CD8-positive, alpha-beta memory T cell (primary cell): ENCODE data around the gene IWS1. TPM values are rescaled to one million over a fixed set of nuclear protein-coding genes. Genes with fewer than 3 reads are reported as not detected.

Experiments
- CTCF ChIA-PET: fragments of 350-600 bp; sonication (Branson Sonifier 250); formaldehyde crosslinking; loops from one replicate; lab custom pipeline; 2021; ENCODE audit warnings: antibody characterized with exemption; lab: Charles Lee
- POLR2A ChIA-PET: fragments of 350-600 bp; sonication (Branson Sonifier 250); formaldehyde crosslinking; loops from one replicate; lab custom pipeline; 2021; ENCODE audit warnings: antibody characterized with exemption; lab: Charles Lee
- DNase-seq, 5 donors: peaks; one replicate each; pipeline versions ENCODE4 v3.0.0 to v3.0.0-alpha.2; 2020 to 2022; ENCODE audit warnings: mixed read lengths in 1 of 5
- H3K27ac ChIP-seq: one replicate; pipeline ENCODE4 v1.7.0; 2013; ENCODE audit warnings: low read depth, mild to moderate bottlenecking, low read length, moderate library complexity
- H3K27me3 ChIP-seq: 2 replicates; pipeline ENCODE4 v1.7.0; 2013; ENCODE audit warnings: low read length, mild to moderate bottlenecking; ENCODE audit not compliant: insufficient read depth, poor library complexity, severe bottlenecking
- H3K36me3 ChIP-seq: 2 replicates; pipeline ENCODE4 v1.7.0; 2013; ENCODE audit warnings: mild to moderate bottlenecking, low read length, moderate library complexity; ENCODE audit not compliant: insufficient read depth
- H3K4me1 ChIP-seq: 2 replicates; pipeline ENCODE4 v1.7.0; 2013; ENCODE audit warnings: mild to moderate bottlenecking, low read length, moderate library complexity; ENCODE audit not compliant: insufficient read depth
- H3K4me3 ChIP-seq: 2 replicates; pipeline ENCODE4 v1.7.0; 2013; ENCODE audit warnings: mild to moderate bottlenecking, low read length
- H3K9me3 ChIP-seq: 2 replicates; pipeline ENCODE4 v1.7.0; 2013; ENCODE audit warnings: mild to moderate bottlenecking, low read length
- H3K27ac Mint-ChIP-seq, 8 donors: one replicate each; pipeline ENCODE4 v1.8.0; 2020 to 2021; ENCODE audit warnings: mixed read lengths in 8 of 8, mild to moderate bottlenecking in 6 of 8, inconsistent platforms in 3 of 8, moderate library complexity in 3 of 8
- H3K27me3 Mint-ChIP-seq, 2 donors: one replicate each; pipeline ENCODE4 v1.8.0; 2020 to 2021; ENCODE audit warnings: mixed read lengths in 2 of 2, mild to moderate bottlenecking in 1 of 2, moderate library complexity in 1 of 2
- H3K36me3 Mint-ChIP-seq, 3 donors: one replicate each; pipeline ENCODE4 v1.8.0; 2020 to 2021; ENCODE audit warnings: mixed read lengths in 3 of 3, inconsistent platforms in 1 of 3, mild to moderate bottlenecking in 1 of 3
- H3K4me1 Mint-ChIP-seq, 3 donors: one replicate each; pipeline ENCODE4 v1.8.0; 2020 to 2021; ENCODE audit warnings: mixed read lengths in 3 of 3, inconsistent platforms in 1 of 3, mild to moderate bottlenecking in 1 of 3
- H3K4me3 Mint-ChIP-seq, 7 donors: one replicate each; pipeline ENCODE4 v1.8.0; 2020 to 2021; ENCODE audit warnings: mixed read lengths in 7 of 7, mild to moderate bottlenecking in 6 of 7, moderate library complexity in 4 of 7, inconsistent platforms in 2 of 7
- H3K9me3 Mint-ChIP-seq, 5 donors: one replicate each; pipeline ENCODE4 v1.8.0; 2020 to 2022; ENCODE audit warnings: mixed read lengths in 5 of 5, mild to moderate bottlenecking in 3 of 5, moderate library complexity in 2 of 5, inconsistent platforms in 1 of 5
- polyA plus RNA-seq: library from polyadenylated mRNA; unstranded; fragments of 300-500 nt; fragmentation: Illumina TruSeq; gene quantifications from one replicate; pipeline ENCODE4 v1.2.3, GENCODE V29; 2021
- total RNA-seq, 2 experiments: library from RNA; stranded (reverse); gene quantifications; one replicate each; pipeline ENCODE4 v1.2.3, GENCODE V29; 2021

The IWS1 gene
- total and polyA plus RNA-seq, 3 experiments from 2014 or later: 33.1 to 53.7 (median 49.9) TPM

DNA sequence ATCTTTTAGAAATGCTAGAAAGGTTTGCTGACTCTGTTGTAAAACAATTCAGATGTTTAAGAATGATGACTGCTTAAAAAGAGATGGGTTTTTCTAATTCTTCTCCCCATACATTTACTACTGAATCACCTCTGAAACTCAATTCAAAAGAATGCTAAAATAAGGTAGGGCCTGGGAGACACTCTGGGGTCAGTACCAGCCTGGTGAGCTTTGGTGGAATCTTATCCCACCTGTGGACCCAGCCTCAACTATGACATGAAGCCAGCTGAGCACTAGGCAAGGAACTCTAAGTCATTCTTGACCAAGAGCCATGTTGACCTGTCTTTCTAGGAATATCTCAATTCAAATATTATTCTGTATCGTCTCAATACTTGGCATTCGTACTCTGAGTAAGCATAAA lies 44.3 kb downstream of the IWS1 start:
- POLR2A ChIA-PET: no interaction called here
- H3K4me1 Mint-ChIP-seq: peaks cover 21 to 25% (median 24%) of the 10 kb centered on the region in 3 donors
- H3K36me3 ChIP-seq: peaks cover 24% of the 10 kb centered on the region

GRCh38 chr2:127479866-127480743 lies 46.2 kb downstream of the IWS1 start:
- H3K27me3 Mint-ChIP-seq: peaks cover 0 to 2% of the 10 kb centered on the region in 2 donors
- Histone ChIP-seq H3K27me3 (no peaks in the 10 kb centered on the region), H3K36me3 (peaks cover 20% of the 10 kb centered on the region), H3K4me1 (peaks cover 2% of the 10 kb centered on the region), H3K9me3 (no peaks in the 10 kb centered on the region), H3K4me3 (no peak overlapping the region), H3K27ac (no peak overlapping the region)
- H3K36me3 Mint-ChIP-seq: peaks cover 18 to 50% (median 18%) of the 10 kb centered on the region in 3 donors
- DNase-seq: no peak
- H3K4me1 Mint-ChIP-seq: peaks cover 3 to 8% (median 5%) of the 10 kb centered on the region in 3 donors
- H3K27ac Mint-ChIP-seq: peak overlapping the region in 3 of 8 donors; percentile 1 to 30 (median 21)
- H3K4me3 Mint-ChIP-seq: no peak overlapping the region
- H3K9me3 Mint-ChIP-seq: peaks cover 0 to 5% (median 0%) of the 10 kb centered on the region in 5 donors
- CTCF ChIA-PET: interaction anchor here (0.7 to 3.4 kb wide), 19 partner anchors 11 to 412 kb away, joined by 3 to 14 read pairs (median 3); partner anchors contain the start of genes ERCC3 and IWS1
- POLR2A ChIA-PET: no interaction called here

More for the DNA sequence above, 44.3 kb downstream of the IWS1 start:
- Histone ChIP-seq H3K4me1 (peaks cover 20% of the 10 kb centered on the region), H3K9me3 (no peaks in the 10 kb centered on the region), H3K4me3 (no peak overlapping the region), H3K27ac (no peak overlapping the region), H3K27me3 (no peaks in the 10 kb centered on the region)
- no peak overlapping the region for H3K4me3 Mint-ChIP-seq
- H3K27me3 Mint-ChIP-seq: peaks cover 0 to 2% of the 10 kb centered on the region in 2 donors
- no peak for DNase-seq
- peaks cover 12 to 61% (median 24%) of the 10 kb centered on the region in 3 donors for H3K36me3 Mint-ChIP-seq
- peak overlapping the region in 5 of 8 donors; percentile 8 to 69 (median 40) for H3K27ac Mint-ChIP-seq
- CTCF ChIA-PET: interaction anchor here (1.1 kb wide), 1 partner anchor 15 kb away, joined by 3 read pairs; no protein-coding TSS in a partner anchor
- no peaks in the 10 kb centered on the region for H3K9me3 Mint-ChIP-seq

GRCh38 chr2:127479219-127479825 lies 47.0 kb downstream of the IWS1 start:
- H3K27ac ChIP-seq: no peak overlapping the region
- H3K9me3 ChIP-seq: no peaks in the 10 kb centered on the region
- H3K36me3 ChIP-seq: peaks cover 20% of the 10 kb centered on the region
- POLR2A ChIA-PET: no interaction called here
- peaks cover 0 to 6% (median 0%) of the 10 kb centered on the region in 5 donors for H3K9me3 Mint-ChIP-seq
- H3K27me3 Mint-ChIP-seq: peaks cover 0 to 2% of the 10 kb centered on the region in 2 donors
- H3K4me3 Mint-ChIP-seq: no peak overlapping the region
- H3K4me3 ChIP-seq: no peak overlapping the region
- H3K4me1 Mint-ChIP-seq: peaks cover 0 to under 1% (median 0%) of the 10 kb centered on the region in 3 donors
- peak overlapping the region in 1 of 8 donors; percentile 30 for H3K27ac Mint-ChIP-seq
- H3K4me1 ChIP-seq: no peaks in the 10 kb centered on the region
- CTCF ChIA-PET: interaction anchor here (0.6 to 3.4 kb wide), 23 partner anchors 9 to 412 kb away, joined by 3 to 14 read pairs (median 3); partner anchors contain the start of genes ERCC3 and IWS1
- H3K27me3 ChIP-seq: no peaks in the 10 kb centered on the region
- H3K36me3 Mint-ChIP-seq: peaks cover 17 to 43% (median 20%) of the 10 kb centered on the region in 3 donors
- DNase-seq: peak in 2 of 5 donors; percentile 11 to 21

DNA sequence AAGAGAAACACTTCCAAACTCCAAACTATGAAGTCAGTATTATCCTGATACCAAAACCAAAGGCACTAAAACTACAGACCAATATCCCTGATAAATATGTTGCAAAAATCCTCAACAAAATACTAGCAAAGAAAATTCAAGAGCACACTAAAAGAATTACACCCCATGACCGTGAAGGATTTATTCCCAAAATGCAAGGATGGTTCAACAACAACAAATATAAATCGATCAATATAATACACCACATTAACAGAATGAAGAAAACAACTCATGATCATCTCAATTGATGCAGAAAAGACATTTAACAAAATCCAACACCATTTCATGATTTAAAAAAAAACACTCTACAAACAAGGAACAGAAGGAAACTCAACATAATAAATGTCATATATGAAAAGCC lies 50.5 kb downstream of the IWS1 start:
- CTCF ChIA-PET: no interaction called here

GRCh38 chr2:127472268-127472667 lies 54.0 kb downstream of the IWS1 start:
- Histone ChIP-seq H3K4me3 (no peak overlapping the region), H3K27me3 (no peaks in the 10 kb centered on the region), H3K36me3 (peaks cover 4% of the 10 kb centered on the region), H3K9me3 (no peaks in the 10 kb centered on the region), H3K27ac (no peak overlapping the region), H3K4me1 (no peaks in the 10 kb centered on the region)
- no peak for DNase-seq
- ChIA-PET CTCF (no interaction called here), POLR2A (no interaction called here)
- H3K9me3 Mint-ChIP-seq: peaks cover 0 to 6% (median 0%) of the 10 kb centered on the region in 5 donors
- H3K4me1 Mint-ChIP-seq: no peaks in the 10 kb centered on the region
- peaks cover 12 to 33% (median 13%) of the 10 kb centered on the region in 3 donors for H3K36me3 Mint-ChIP-seq
- no peak overlapping the region for H3K4me3 Mint-ChIP-seq
- H3K27me3 Mint-ChIP-seq: no peaks in the 10 kb centered on the region
- H3K27ac Mint-ChIP-seq: no peak overlapping the region

More for the DNA sequence above, 50.5 kb downstream of the IWS1 start:
- Mint-ChIP-seq H3K27ac (no peak overlapping the region), H3K4me3 (no peak overlapping the region), H3K36me3 (peaks cover 8 to 17% (median 13%) of the 10 kb centered on the region in 3 donors), H3K9me3 (peaks cover 0 to 6% (median 0%) of the 10 kb centered on the region in 5 donors), H3K4me1 (no peaks in the 10 kb centered on the region), H3K27me3 (peaks cover 0 to 2% of the 10 kb centered on the region in 2 donors)
- H3K4me3 ChIP-seq: no peak overlapping the region
- H3K36me3 ChIP-seq: peaks cover under 1% of the 10 kb centered on the region
- DNase-seq: no peak
- H3K4me1 ChIP-seq: no peaks in the 10 kb centered on the region
- H3K9me3 ChIP-seq: no peaks in the 10 kb centered on the region
- H3K27ac ChIP-seq: no peak overlapping the region
- POLR2A ChIA-PET: no interaction called here
- H3K27me3 ChIP-seq: no peaks in the 10 kb centered on the region

- Histone ChIP-seq H3K9me3 (no peaks in the 10 kb centered on the region), H3K4me3 (no peak overlapping the region), H3K27ac (no peak overlapping the region), H3K4me1 (no peaks in the 10 kb centered on the region), H3K27me3 (no peaks in the 10 kb centered on the region), H3K36me3 (peaks cover 4% of the 10 kb centered on the region)
- peak overlapping the region in 2 of 8 donors; percentile 14 to 24 for H3K27ac Mint-ChIP-seq
- peaks cover 13 to 36% (median 13%) of the 10 kb centered on the region in 3 donors for H3K36me3 Mint-ChIP-seq
- no peaks in the 10 kb centered on the region for H3K4me1 Mint-ChIP-seq
- H3K27me3 Mint-ChIP-seq: no peaks in the 10 kb centered on the region
- peaks cover 0 to 6% (median 0%) of the 10 kb centered on the region in 5 donors for H3K9me3 Mint-ChIP-seq
- ChIA-PET POLR2A (no interaction called here), CTCF (interaction anchor here (0.9 kb wide), 1 partner anchor 12 kb away, joined by 3 read pairs; no protein-coding TSS in a partner anchor)
- no peak overlapping the region for H3K4me3 Mint-ChIP-seq
- no peak for DNase-seq
Observed at GRCh38 chr2:127471286-127471988, 54.9 kb downstream of the IWS1 start.

GRCh38 chr2:127469974-127470373 lies 56.3 kb downstream of the IWS1 start:
- Histone ChIP-seq H3K36me3 (peaks cover 4% of the 10 kb centered on the region), H3K27ac (no peak overlapping the region), H3K4me1 (no peaks in the 10 kb centered on the region), H3K9me3 (no peaks in the 10 kb centered on the region), H3K27me3 (no peaks in the 10 kb centered on the region), H3K4me3 (no peak overlapping the region)
- CTCF ChIA-PET: interaction anchor here (0.7 kb wide), 1 partner anchor 9 kb away, joined by 3 read pairs; no protein-coding TSS in a partner anchor
- POLR2A ChIA-PET: no interaction called here
- H3K4me3 Mint-ChIP-seq: no peak overlapping the region
- peaks cover under 1 to 30% (median 9%) of the 10 kb centered on the region in 3 donors for H3K36me3 Mint-ChIP-seq
- H3K4me1 Mint-ChIP-seq: peaks cover 6 to 9% (median 8%) of the 10 kb centered on the region in 3 donors
- no peaks in the 10 kb centered on the region for H3K27me3 Mint-ChIP-seq
- no peaks in the 10 kb centered on the region for H3K9me3 Mint-ChIP-seq
- no peak overlapping the region for H3K27ac Mint-ChIP-seq
- no peak for DNase-seq
